GM12864 (cell line): ENCODE data around the gene ANKRD63.

ENCODE experiments used
- DNase-seq: peaks from one replicate; pipeline ENCODE4 v3.0.0-alpha.2; 2011; ENCODE audit warnings: low read depth
- H3K4me3 ChIP-seq: 2 replicates; pipeline ENCODE4 v1.5.1; 2011; ENCODE audit warnings: mild to moderate bottlenecking, low read depth, low read length, control low read depth
- CTCF ChIP-seq: IDR thresholded peaks from 2 replicates; pipeline ENCODE4 v1.5.1; 2011; ENCODE audit warnings: low read depth, mild to moderate bottlenecking, moderate library complexity, low read length, control low read depth, inconsistent platforms; ENCODE audit errors: missing control alignments

Gene ANKRD63

GRCh38 chr15:40269604-40270003 is 13.3 kb downstream of the ANKRD63 start:
- H3K4me3 ChIP-seq: no peak overlapping the region
- no peak for TF ChIP-seq CTCF
- no peak for DNase-seq

- no peak for DNase-seq
- TF ChIP-seq CTCF: no peak
- no peak overlapping the region for H3K4me3 ChIP-seq
Measured at GRCh38 chr15:40267670-40268069, 15.2 kb downstream of the ANKRD63 start.

GRCh38 chr15:40266828-40267304 is 16.0 kb downstream of the ANKRD63 start:
- TF ChIP-seq CTCF: no peak
- no peak overlapping the region for H3K4me3 ChIP-seq
- DNase-seq: no peak

- no peak overlapping the region for H3K4me3 ChIP-seq
- no peak for TF ChIP-seq CTCF
- DNase-seq: no peak
Measured at GRCh38 chr15:40265875-40266274, 17.0 kb downstream of the ANKRD63 start.

GRCh38 chr15:40265355-40265754 is 17.5 kb downstream of the ANKRD63 start:
- no peak for TF ChIP-seq CTCF
- DNase-seq: no peak
- H3K4me3 ChIP-seq: no peak overlapping the region

GRCh38 chr15:40264321-40265153 is 18.3 kb downstream of the ANKRD63 start:
- no peak overlapping the region for H3K4me3 ChIP-seq
- no peak for DNase-seq
- TF ChIP-seq CTCF: no peak
